IPS DF 4.7 (cell line): ENCODE results near the gene PIK3C2A.

Source experiments
- DNase-seq: peaks from one replicate; pipeline ENCODE4 v3.0.0-alpha.2; 2013; ENCODE audit warnings: low spot score; ENCODE audit errors: extremely low read depth

The PIK3C2A gene

DNA sequence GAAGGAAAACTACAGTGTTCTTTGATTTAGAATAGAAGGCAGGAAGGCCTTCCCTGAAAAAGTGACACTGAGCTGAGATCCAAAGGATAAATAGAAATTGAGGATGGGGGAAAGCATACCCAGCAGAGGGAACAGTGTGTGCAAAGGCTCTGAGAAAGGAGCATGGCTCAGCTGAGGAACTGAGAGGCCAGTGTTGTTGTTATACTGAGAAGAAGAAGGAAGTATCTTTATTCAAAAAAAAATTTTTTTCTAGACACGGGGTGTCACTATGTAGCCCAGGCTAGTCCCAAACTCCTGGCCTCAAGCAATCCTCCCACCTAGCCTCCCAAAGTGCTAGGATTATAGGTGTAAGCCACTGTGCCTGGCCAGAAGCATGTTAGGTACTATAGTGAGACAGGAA, 3.5 kb upstream of the PIK3C2A start:
- DNase-seq = no peak

DNA sequence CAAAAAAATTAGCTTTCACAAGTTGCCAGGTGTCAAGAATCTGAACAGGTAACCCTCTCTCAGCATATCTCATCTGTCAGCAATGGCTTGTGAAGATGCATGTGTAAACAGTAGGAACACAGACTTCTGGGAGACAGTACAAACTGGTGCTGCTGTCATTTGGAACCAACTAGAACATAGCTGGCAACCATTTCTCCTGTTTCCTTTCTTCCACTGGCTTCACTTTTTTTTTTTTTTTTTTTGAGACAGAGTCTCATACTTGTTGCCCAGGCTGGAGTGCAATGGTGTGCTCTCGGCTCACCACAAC, 2.1 kb upstream of the PIK3C2A start:
- no peak for DNase-seq

GRCh38 chr11:17208257-17208999, 642 bp upstream of the PIK3C2A start:
- DNase-seq = peak; percentile 44

GRCh38 chr11:17206463-17206862, 1.3 kb downstream of the PIK3C2A start:
- DNase-seq = no peak

GRCh38 chr11:17197431-17197898, 10.3 kb downstream of the PIK3C2A start:
- no peak for DNase-seq

GRCh38 chr11:17188675-17189074, 19.1 kb downstream of the PIK3C2A start:
- no peak for DNase-seq

GRCh38 chr11:17186932-17187692, 20.7 kb downstream of the PIK3C2A start:
- no peak for DNase-seq

DNA sequence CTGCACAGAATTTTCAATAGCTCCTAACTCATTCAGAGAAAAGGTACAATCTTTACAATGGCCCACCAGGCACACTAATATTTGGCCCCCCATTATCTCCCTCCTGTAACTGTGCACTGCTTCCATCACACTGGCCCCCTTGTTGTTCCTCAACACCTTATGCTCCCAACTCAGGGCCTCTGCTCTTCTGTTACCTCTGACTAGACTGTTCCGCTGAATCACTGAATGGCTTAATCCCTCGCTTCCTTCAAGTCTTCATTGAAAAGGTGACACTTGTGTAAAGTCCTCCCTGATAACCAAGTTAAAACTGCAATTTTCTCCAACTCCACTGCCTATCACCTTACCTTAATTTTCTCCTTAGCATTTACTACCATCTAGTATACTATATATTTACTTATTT, 21.8 kb downstream of the PIK3C2A start:
- no peak for DNase-seq

DNA sequence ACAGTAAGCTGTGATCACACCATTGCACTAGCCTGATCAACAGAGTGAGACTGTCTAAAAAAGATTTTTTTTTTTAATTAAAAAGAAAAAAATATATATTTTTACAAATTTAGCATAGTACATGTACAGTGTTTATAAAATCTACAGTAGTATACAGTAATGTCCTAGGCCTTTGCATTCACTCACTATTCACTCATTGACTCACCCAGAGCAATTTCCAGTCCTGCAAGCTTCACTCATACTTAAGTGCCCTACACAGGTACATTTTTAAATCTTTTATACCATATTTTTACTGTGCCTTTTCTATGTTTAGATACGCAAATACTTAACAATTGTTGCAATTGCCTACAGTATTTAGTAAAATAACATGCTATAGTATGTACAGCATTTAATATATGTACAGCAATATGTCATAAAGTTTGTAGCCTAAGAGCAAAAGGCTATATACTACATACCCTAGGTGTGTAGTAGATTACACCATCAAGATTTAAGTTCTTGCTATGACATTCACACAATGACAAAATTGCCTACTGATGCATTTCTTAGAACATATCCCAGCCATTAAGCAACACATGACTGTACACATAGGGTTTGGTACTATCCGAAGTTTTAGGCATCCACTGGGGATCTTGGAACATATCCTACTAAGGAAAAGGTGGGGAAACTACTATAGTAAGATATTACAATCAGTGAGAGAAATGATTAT, 22.8 kb downstream of the PIK3C2A start:
- no peak for DNase-seq

DNA sequence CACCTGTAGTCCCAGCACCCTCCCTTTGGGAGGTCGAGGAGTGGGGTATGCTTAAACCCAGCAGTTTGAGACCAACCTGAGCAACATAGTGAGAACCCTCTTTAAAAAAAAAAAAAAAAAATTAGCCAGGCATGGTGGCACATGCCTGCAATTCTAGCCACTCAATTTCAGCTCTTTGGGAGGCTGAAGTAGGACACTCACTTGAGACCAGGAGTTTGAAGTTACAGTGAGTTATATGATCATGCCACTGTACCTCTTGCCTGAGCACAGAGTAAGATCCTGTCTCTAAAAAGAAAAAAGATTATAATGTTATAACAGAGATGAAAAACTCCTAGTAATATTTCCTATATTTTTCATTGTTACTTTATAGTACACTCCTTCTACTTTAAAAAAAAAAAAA, 23.9 kb downstream of the PIK3C2A start:
- no peak for DNase-seq

- DNase-seq = no peak
These were observed 27.8 kb downstream of the PIK3C2A start for GRCh38 chr11:17179970-17180369.

DNA sequence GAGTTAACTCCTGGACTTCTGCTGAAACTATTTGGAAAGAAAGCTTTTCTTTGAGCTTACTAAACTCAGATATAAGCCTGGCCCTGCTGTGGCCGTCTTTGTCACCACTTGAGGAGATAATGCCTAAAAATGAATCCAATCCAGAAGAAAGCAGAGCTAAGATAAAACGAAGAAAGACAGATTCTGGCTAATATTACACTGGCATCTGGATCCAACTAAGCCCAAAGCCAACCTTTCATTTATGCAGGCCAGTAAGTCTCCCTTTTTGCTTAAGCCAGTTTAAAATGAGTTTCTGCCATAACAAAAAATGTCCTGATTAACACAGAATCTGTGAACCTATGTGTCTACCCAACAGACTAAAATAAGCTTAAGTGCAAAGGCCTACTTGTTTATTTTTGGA, 34.5 kb downstream of the PIK3C2A start:
- DNase-seq = no peak

GRCh38 chr11:17171916-17172315, 35.9 kb downstream of the PIK3C2A start:
- no peak for DNase-seq

DNA sequence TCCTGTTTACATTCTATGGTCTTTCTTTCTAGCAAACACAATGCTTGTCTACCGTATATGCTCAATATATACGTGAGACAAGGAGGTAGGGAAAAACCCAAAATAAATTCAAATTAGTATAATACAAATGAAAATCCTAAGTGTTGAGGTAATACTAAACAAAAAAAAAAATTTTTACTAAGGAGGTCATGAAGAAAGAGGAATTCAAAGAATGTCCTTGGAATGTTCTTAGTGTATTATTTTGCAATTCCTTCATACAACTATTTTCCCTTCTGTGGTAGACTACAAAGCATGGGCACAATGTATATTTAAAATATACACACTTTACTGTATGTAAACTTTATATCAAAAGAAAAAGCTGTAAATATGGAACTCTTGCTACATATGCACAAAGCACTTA, 36.4 kb downstream of the PIK3C2A start:
- no peak for DNase-seq

GRCh38 chr11:17169876-17170275, 37.9 kb downstream of the PIK3C2A start:
- no peak for DNase-seq

DNA sequence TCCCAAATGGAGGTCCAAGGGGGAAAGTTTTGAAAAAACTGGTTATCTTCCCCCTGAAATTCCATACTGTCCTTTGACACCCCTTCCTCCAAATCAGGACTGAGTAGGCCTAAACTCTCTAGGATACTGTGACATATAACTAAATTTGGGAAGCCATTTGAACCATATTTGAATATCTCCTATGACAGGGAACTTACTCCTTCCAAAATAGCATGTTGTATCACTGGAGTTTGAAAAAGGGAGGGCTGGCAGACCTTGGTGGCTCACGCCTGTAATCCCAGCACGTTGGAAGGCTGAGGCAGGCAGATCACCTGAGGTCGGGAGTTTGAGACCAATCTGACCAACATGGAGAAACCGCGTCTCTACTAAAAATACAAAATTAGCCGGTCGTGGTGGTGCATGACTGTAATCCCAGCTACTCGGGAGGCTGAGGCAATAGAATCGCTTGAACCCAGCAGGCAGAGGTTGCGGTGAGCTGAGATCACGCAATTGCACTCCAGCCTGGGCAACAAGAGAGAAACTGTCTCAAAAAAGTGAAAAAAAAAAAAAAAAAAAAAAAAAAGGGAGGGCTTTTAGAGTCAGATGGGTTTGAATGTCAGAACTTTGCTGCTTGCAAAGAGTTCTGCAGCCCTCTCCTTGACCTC, 42.4 kb downstream of the PIK3C2A start:
- no peak for DNase-seq

DNA sequence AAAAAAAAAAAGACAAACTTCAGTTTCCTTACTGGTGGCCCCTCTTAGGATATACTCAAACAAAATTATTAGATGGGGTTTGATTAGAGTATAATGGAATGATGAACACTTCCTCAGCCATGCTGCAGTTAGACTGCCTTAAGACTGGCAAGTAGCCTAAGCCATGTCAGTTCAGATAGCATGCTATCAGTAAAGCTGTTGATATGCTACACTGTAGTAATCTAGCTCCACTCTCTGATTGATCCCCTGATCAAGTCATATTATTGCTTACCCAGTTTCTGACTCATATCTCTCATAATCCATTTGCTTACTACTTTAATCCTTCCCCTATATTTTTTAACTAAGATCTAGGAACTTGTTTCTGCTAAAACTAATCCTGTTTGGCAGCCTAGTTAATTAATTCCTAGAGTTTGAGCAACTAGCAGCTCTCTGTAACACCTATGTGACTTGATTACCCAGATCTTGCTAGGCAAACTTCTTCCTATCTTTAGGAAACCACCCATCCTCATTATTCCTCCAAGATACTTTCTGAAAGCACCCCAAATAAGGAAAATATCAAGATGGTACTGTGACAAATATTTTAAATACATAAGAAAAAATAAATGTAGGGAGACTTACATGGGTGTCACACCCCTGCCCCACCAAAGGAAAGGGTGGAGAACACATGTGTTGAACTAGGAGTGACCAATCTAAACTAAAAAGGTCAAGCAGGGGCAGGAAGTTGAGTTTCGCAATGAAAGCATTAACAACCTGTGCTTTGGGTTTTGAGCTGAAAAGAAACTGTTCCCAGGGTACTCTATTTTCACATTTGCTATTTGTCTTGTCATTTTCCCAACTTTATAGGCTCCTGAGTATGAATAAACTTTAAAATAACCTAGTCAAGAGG, 43.2 kb downstream of the PIK3C2A start:
- no peak for DNase-seq

- DNase-seq = no peak
These were observed 44.0 kb downstream of the PIK3C2A start for GRCh38 chr11:17163736-17164135.

GRCh38 chr11:17163291-17163690, 44.5 kb downstream of the PIK3C2A start:
- DNase-seq = no peak

DNA sequence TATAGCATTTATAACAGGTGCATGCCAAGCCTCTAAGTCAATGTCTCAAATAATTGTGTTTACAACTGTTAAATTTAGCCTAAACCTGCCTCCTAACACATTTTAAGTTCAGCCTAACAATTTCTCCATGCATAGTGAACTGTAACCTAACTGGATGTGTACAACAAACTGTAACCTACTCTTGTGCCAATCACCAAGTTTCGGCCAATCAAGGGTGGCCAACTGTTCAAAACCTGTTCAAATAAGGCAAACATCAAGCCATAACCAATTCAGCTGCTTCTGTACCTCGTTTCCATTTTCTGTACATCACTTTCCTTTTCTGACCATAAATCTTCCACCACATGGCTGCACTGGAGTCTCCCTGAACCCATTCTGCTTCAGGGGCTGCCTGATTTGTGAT, 45.4 kb downstream of the PIK3C2A start:
- no peak for DNase-seq

DNA sequence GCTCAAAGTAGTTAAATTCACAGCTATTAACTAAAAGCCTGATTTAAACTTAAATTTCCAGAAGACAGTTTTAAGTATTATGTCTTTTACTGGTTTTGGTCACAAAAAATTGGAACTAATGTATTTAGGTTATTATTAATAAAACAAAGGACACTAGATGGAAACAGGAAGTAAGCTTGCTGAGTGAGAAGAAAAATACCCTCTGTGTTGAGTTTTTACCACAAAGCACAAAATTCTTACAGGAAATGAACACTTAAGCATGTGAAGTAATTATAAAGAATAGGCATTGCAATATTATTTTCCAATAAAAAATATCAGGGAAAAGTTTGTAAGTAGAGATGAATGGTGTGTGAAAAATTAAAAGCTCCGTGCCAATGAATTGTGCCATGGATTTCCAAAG, 46.3 kb downstream of the PIK3C2A start:
- no peak for DNase-seq
